HuH-7 (cell line): ENCODE data around the gene EPB42.
"Not testable (repeated sequence)": the region's sequence is repeated elsewhere in the genome, so short reads cannot be mapped to it uniquely, and the experiment has no call there.

Source experiments
- DNase-seq: peaks from one replicate; pipeline ENCODE4 v3.0.0; 2011; ENCODE audit warnings: low spot score

The EPB42 gene

DNA sequence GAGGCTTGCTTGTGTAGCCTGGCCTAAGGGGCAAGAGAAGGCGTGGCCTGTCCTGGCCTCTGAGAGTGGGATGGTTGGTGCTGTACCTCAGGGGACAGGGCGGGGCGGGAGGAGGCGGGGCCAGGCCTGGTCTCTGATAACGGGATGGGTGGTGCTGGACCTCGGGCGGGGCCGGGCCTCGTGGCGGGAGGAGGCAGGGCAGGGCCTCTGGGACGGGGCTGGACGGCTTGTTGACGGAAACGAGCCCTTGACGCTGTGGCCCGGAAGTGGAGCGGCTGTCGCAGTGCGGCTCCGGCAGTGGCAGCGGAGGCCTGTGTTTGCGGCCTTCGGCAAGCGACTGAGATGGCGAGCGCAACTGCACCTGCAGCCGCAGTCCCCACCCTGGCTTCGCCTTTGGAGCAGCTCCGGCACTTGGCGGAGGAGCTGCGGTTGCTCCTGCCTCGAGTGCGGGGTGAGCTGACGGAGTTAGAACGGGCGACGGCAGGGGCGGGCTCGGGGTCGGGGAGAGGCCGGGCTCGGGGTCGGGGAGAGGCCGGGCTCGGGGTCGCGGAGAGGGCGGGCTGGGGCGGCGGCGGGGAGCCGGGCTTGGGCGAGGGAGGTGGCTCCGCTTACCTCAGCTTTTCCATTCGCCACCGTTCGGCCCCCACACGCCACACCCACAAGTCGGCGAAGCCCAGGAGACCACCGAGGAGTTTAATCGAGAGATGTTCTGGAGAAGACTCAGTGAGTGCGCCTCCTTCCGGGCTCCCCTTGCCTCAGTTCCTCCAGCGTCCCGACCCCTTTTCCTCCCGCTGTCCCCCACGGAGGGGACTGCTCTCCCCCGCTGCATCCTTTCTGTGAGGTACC, 35.4 kb downstream of the EPB42 start, which contains the start of gene CCNDBP1:
CCNDBP1 (plus strand) TSS at position 247 of the 846 bp plus-strand sequence; CDS start at position 343, 96 bp downstream.
- DNase-seq, result peak; percentile 89

DNA sequence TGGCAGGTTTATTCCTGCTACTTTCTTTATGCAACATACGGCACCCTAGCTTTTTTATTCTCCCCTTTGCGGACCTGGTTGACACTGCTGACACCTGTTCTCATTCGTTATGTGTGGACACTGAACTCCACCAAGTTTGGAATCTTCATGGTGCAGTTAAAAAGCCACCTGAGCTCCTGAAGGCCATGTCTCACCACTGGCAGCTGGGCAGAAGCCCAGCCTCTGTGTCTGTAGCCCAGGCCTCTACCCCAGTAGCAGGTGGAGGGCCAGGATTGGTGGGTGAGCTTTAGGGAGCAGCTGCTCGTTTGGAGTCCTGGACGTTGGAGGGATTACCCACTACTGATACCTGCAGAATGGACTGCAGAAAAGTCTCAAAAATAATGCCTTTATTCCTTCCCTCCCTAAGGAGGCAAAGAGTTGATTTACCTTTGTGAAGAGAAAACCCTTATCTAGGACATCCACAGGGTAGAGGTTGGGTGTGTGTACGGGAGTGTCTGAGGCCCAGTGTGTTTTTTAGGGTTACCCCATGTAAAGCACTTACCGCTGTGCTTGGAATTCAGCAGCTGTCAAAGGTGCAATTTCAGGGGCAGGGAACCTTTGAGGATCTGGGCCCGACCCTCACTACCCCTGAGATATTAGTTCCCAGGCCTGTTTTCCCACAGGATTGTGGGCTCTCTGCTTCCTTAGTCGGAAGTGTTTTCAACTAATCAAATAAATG, 36.3 kb downstream of the EPB42 start:
- no peak for DNase-seq

DNA sequence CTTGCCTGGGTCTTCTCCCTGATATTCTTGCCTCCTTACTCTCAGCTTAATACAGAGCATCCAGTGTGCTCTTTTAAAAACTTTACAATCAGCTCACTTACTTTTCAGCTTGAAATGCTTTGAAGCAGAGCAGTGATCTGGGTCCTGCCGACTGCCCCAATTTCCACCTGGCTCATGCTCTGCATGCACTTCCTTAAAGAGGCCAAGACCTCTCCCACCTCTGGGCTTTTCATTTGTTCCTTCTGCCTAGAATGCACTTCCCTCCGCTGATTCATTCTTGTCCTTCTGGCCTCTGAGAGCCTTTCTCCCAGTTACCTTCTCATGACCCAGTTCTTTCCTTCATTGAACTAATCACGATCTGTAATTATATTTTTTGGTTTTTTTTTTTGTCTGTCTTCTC, 37.5 kb downstream of the EPB42 start:
- no peak for DNase-seq

DNA sequence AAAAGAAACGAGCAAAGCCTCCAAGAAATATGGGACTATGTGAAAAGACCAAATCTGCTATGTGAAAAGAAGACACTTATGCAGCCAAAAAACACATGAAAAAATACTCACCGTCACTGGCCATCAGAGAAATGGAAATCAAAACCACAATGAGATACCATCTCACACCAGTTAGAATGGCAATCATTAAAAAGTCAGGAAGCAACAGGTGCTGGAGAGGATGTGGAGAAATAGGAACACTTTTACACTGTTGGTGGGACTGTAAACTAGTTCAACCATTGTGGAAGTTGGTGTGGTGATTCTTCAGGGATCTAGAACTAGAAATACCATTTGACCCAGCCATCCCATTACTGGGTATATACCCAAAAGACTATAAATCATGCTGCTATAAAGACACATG, 43.7 kb downstream of the EPB42 start:
- DNase-seq, result not testable (repeated sequence)

DNA sequence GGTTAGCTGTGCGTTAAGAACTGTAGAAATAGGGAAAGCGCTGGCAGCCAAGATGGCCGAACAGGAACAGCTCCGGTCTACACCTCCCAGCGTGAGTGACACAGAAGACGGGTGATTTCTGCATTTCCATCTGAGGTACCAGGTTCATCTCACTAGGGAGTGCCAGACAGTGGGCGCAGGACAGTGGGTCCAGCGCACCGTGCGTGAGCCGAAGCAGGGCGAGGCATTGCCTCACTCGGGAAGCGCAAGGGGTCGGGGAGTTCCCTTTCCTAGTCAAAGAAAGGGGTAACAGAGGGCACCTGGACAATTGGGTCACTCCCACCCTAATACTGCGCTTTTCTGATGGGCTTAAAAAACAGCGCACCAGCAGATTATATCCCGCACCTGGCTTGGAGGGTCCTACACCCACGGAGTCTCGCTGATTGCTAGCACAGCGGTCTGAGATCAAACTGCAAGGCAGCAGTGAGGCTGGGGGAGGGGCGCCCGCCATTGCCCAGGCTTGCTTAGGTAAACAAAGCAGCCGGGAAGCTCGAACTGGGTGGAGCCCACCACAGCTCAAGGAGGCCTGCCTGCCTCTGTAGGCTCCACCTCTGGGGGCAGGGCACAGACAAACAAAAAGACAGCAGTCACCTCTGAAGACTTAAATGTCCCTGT, 45.0 kb downstream of the EPB42 start:
- not testable (repeated sequence) for DNase-seq

DNA sequence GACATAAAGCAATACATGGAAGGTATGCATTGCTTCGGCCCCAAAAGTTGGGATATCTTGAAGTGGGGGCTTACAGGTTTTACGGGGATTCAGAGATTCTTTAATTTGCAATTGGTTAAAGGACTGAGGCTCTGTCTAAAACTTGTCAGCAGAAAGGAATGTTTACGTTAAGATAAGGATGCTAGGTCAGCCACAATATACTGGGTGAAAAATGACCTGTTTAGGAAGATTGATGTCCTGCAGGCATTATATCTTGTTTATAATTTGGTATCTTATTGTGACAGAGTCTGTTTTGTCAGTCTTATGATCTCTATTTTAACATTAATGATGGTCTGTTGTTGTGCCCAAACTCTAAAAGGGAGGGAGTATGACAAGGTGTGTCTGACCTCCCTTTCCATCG, 50.9 kb downstream of the EPB42 start:
- no peak for DNase-seq

DNA sequence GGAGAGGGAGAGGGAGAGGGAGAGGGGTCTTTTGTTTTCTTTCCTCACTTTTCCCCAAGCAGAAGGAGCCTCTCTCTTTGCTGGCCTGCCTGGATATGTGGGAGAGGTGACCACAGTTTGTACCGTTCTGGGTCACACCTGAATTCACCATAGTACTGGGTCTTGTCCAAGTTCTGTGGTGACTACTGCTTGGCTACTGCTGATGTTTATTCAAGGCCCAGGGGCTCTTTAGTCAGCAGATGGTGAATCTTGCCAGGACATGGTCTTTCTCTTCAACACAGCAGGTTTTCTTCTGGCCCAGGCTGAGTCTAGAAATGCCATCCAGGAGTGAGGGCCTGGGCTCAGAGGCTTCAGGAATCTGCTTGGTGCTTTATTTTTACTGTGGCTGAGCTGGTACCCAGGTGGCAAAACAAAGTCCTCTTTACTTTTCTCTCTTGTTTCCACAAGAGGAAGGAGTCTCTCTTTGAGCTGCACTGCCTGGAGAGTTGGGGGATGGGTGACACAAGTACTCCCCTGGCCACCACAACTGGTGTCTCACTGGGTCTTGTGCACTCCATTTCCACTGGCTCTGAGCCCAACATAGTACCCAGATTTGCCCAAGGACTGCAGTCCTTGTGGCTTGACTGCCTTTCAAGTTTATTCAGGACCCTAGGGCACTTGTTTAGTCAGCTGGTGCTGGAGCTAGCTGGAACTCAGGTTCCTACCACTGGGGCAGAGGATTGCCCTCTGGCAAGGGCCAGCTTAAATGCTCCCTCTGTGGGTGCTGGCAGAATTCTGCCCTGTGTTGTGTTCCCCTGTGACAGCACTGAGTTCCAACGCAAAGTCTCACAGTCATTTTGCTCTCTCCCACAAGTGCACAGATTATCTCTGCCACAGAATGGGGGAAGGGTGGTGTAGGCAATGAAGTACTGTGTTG, 52.4 kb downstream of the EPB42 start:
- no peak for DNase-seq

DNA sequence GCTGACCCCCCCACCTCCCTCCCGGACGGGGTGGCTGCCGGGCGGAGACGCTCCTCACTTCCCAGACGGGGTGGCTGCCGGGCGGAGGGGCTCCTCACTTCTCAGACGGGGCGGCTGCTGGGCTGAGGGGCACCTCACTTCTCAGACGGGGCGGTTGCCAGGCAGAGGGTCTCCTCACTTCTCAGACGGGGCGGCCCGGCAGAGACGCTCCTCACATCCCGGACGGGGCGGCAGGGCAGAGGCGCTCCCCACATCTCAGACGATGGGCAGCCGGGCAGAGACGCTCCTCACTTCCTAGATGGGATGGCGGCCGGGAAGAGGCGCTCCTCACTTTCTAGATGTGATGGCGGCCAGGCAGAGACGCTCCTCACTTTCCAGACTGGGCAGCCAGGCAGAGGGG, 53.6 kb downstream of the EPB42 start:
- DNase-seq, result not testable (repeated sequence)

DNA sequence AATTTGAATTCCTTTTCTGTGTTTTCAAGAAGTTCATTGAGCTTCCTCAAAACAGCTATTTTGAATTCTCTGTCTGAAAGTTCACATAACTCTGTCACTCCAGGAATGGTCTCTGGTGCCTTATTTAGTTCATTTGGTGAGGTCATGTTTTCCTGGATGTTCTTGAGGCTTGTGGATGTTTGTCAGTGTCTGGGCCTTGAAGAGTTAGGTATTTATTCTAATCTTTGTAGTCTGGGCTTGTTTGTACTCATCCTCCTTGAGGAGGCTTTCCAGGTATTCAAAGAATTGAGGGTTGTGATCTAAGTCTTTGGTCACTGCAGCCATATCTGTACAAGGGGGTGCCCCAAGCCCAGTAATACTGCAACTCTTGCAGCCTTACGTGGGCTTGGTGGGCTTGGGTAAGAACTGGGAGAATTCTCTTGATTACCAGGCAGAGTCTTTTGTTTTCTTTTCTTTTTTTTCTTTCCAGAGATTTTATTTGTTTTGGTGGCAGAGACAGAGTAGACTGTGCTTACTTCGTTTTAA, 55.0 kb downstream of the EPB42 start:
- no peak for DNase-seq

DNA sequence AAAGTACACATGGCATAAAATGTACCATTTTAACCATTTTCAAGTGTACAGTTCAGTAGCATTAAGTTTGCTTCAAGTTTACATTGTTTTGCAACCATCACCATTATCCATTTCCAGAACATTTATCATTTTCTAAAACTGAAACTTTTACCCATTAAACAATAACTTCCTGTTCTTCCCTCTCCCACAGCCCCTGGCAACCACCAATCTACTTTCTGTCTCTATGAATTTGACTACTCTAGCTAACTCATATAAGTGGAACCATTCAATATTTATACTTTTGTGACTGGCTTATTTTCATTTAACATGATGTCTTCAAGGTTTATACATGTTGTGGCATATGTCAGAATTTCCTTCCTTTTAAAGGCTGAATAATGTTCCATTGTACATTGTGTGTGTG, 67.5 kb downstream of the EPB42 start:
- DNase-seq, result no peak

DNA sequence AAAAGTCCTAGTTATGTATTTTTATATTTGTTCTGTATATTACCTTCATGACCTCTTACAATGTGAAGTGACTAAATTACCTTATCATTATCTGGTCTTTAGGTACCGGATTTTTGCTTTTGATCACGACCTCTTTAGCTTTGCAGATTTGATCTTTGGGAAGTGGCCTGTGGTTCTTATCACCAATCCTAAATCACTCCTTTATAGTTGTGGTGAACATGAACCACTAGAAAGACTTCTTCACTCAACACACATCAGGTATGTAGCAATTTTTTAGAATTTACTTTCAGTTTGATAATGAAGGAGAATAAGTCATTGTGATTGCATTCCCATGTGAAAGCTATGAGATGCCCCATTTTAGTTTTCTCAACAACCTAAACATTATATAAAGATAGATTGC, 69.1 kb downstream of the EPB42 start:
- DNase-seq, result no peak

DNA sequence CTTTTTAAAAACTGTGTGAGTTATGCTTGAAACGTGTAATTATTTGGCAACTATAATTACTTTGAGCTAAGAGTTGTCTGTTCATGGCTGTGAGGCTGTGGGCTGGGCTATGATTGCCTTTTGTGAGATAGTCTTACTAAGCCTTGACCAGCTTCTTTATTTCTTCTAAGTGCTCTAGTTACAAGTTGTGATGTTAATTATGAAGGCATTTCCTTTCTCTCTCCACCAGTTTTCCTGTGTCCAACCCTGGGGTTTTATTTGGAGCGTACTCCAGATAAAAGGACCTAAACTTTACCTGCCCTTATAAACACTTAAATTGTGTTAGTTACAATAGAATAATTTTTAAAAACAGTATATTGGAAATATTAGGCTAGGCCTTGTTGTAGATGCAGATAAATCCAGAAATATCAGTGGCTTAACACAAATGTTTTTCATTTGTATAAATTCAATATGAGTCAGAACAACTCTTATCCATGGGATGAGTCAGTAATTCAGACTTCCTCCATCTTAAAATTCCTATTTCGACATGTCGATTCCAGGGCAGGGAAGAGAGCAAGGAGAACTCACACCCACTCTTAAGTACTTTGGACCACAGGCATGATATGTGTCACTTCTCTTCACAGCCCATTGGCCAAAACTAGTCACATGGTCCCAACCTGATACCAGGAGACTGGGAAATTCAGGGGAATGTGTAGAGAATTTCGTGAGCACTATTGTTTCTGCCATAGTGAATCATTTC, 70.5 kb downstream of the EPB42 start:
- DNase-seq, result no peak
